ENCODE results near the gene P2RY8. TPM values are rescaled to one million over a fixed set of nuclear protein-coding genes. Genes with fewer than 3 reads are reported as not detected.

P2RY8 gene
- total RNA-seq, 1 donor from 2014 or later: not detected

DNA sequence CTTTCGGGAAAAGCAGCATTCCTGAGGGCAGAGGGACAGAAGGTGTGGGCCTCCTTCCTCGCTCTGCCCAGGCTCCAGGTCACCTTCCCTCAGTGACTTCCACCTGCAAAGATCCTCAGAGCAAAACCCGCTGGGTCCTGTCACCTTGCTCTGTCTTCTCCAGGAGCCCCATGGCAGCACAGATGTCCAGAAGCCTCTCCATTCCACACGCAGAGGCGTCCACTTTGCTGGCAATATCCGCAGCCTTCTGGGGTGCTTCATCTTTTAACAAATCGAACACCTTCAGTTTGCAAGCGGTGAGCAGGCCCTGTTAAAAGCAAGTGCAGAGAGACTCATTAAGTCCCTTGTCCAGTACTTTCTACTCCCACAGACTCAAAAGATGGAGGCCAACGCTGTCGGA is 111.6 kb downstream of the P2RY8 start:
- DNase-seq (ENCODE audit: low read depth): no peak
- H3K36me3 ChIP-seq (ENCODE audit: control insufficient read depth, insufficient read depth, low read length): peaks cover 1% of the 10 kb centered on the region
- FAIRE-seq: peak; percentile 47
- no peak for TF ChIP-seq CTCF (IDR thresholded peaks at IDR 0.05; ENCODE audit: insufficient read depth, low read length, severe bottlenecking)
- no peak overlapping the region for H3K4me3 ChIP-seq (ENCODE audit: low read depth, low read length)
- H3K27me3 ChIP-seq (ENCODE audit: control insufficient read depth, insufficient read depth, low read length): no peaks in the 10 kb centered on the region

DNA sequence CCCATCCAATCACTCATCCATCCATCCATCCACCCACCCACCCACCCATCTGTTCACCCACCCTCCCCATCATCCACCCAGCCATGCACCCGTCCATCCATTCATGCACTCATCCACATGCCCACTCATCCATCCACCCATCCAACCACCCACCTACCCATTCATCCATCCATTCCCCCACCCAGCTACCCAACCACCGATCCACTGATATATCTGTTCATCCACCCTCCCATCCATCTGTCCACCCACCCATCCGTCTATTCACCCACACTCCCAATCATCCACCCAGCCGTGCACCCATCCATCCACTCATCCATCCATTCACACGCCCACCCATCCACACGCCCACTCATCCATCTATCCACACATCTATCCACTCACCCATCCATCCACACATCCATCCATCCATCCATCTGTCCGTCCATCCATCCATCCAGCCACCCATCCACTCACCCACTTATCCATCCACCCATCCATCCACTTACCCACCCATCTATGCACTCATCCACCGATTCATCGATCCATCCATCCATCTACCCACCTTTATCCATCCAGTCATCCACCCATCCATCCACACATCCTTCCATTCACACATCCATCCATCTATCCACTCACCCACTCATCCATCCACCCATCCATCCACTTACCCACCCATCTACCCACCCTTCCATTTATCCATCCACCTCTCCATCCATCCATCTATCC is 112.7 kb downstream of the P2RY8 start:
- no peaks in the 10 kb centered on the region for H3K27me3 ChIP-seq (ENCODE audit: control insufficient read depth, insufficient read depth, low read length)
- no peak for TF ChIP-seq CTCF (IDR thresholded peaks at IDR 0.05; ENCODE audit: insufficient read depth, low read length, severe bottlenecking)
- DNase-seq (ENCODE audit: low read depth): no peak
- no peak for FAIRE-seq
- no peak overlapping the region for H3K4me3 ChIP-seq (ENCODE audit: low read depth, low read length)
- peaks cover 1% of the 10 kb centered on the region for H3K36me3 ChIP-seq (ENCODE audit: control insufficient read depth, insufficient read depth, low read length)

- DNase-seq (ENCODE audit: low read depth) (no peak), FAIRE-seq (peak; percentile 72)
- Histone ChIP-seq H3K36me3 (ENCODE audit: control insufficient read depth, insufficient read depth, low read length) (peaks cover 1% of the 10 kb centered on the region), H3K27me3 (ENCODE audit: control insufficient read depth, insufficient read depth, low read length) (no peaks in the 10 kb centered on the region), H3K4me3 (ENCODE audit: low read depth, low read length) (no peak overlapping the region)
- no peak for TF ChIP-seq CTCF (IDR thresholded peaks at IDR 0.05; ENCODE audit: insufficient read depth, low read length, severe bottlenecking)
Observed at GRCh38 chrX:1423215-1423614, 113.8 kb downstream of the P2RY8 start.

DNA sequence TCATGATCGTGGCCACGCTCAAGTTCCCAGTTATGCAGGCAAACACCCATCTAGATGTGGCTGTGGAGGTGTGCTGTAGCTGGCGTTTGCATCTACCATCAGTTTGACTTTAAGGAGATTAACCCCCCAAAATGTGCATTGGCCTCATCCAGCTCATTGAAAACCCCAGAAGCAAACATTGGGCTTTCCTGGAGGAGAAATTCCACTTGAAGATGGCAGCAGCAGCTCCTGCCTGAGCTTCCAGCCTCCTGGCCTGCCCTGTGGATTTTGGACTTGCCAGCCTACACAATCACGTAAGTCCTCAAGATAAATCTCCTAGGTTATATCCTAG is 114.9 kb downstream of the P2RY8 start:
- FAIRE-seq (no peak), DNase-seq (ENCODE audit: low read depth) (no peak)

DNA sequence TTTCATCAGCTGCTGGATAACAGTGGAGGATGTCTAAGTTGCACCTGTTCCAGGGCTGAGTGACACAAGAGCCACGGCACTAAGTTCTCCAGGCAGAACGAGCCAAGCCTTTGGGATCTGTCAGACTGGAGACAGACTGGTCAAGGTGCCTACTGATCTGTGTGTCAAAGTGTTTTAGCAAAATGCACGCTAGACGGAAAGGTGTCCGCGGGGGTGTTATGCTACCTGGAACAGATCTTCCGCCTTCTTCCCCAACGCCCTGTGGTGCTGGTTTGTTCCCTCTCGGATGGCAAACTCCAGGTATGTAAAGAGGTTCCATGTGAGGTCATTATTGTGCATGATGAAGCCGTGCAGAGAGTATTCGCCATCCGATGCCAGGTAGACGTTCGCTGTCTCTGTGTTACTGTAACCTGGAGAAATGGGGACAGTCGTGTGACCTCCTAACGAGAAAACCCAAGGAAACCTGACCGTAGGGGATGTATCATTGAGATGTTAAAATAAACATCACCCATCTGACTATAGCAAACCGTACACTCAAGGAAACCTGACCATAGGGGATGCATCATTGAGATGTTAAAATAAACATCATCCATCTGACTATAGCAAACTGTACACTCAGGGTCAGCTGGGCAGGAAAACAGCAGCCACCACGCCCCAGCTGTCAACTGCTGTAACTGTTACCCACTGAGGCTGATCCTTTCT is 115.4 kb downstream of the P2RY8 start:
- FAIRE-seq: peak; percentile 86
- TF ChIP-seq CTCF (IDR thresholded peaks at IDR 0.05; ENCODE audit: insufficient read depth, low read length, severe bottlenecking): no peak

More for the DNA sequence above, 114.9 kb downstream of the P2RY8 start:
- H3K4me3 ChIP-seq (ENCODE audit: low read depth, low read length): no peak overlapping the region
- no peaks in the 10 kb centered on the region for H3K27me3 ChIP-seq (ENCODE audit: control insufficient read depth, insufficient read depth, low read length)
- no peak for TF ChIP-seq CTCF (IDR thresholded peaks at IDR 0.05; ENCODE audit: insufficient read depth, low read length, severe bottlenecking)
- peaks cover 1% of the 10 kb centered on the region for H3K36me3 ChIP-seq (ENCODE audit: control insufficient read depth, insufficient read depth, low read length)

More for the DNA sequence above, 115.4 kb downstream of the P2RY8 start:
- Histone ChIP-seq H3K36me3 (ENCODE audit: control insufficient read depth, insufficient read depth, low read length) (peaks cover 1% of the 10 kb centered on the region), H3K4me3 (ENCODE audit: low read depth, low read length) (no peak overlapping the region), H3K27me3 (ENCODE audit: control insufficient read depth, insufficient read depth, low read length) (no peaks in the 10 kb centered on the region)
- DNase-seq (ENCODE audit: low read depth): no peak
